ENCODE measurements around the gene CASK.
A peak's percentile ranks its signal among the peaks of the same experiment; 100 is the strongest.

Gene CASK

GRCh38 chrX:41802958-41803357 is 120.4 kb downstream of the CASK start:
- TF ChIP-seq SUZ12 (IDR thresholded peaks at IDR 0.05) (no peak), LEF1 (IDR thresholded peaks at IDR 0.05; ENCODE audit: borderline replicate concordance) (no peak), HDGF (IDR thresholded peaks at IDR 0.05; ENCODE audit: borderline replicate concordance) (no peak)

DNA sequence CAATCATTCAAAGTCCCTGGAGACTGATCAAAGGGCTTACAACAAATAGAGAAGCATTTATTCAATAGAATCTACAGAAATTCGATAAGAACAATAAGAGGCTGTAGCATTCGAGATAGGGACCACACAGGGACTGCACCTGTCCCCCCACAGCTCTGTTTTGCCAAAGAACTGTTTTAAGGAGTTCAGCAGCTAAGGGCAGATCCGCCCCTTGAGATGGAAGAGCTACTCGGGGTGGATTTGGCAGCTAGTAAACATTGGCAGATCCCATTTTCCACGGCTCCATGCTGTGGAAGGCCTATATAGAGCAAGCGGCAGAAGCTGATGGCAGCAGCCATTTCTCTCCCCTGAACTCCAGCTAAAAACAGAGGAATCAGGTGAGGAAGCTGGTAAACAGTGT is 123.7 kb downstream of the CASK start:
- DNase-seq (ENCODE audit: extremely low spot score): no peak
- ChIA-PET CTCF (no interaction called here), POLR2A (no interaction called here)
- TF ChIP-seq SP1 (IDR thresholded peaks at IDR 0.05): no peak
- no peak for TF ChIP-seq LEF1 (IDR thresholded peaks at IDR 0.05; ENCODE audit: borderline replicate concordance)
- TF ChIP-seq PKNOX1 (IDR thresholded peaks at IDR 0.05): no peak
- no peak for TF ChIP-seq HDGF (IDR thresholded peaks at IDR 0.05; ENCODE audit: borderline replicate concordance)
- no peak for TF ChIP-seq NFRKB (IDR thresholded peaks at IDR 0.05)
- TF ChIP-seq TARDBP (IDR thresholded peaks at IDR 0.05): no peak
- no peak for TF ChIP-seq SUZ12 (IDR thresholded peaks at IDR 0.05)
- no peak for TF ChIP-seq FOXK2 (IDR thresholded peaks at IDR 0.05)
- TF ChIP-seq ZNF384 (IDR thresholded peaks at IDR 0.05): no peak
- no peak for TF ChIP-seq L3MBTL2 (conservative IDR thresholded peaks at IDR 0.05)
- TF ChIP-seq CTBP1 (IDR thresholded peaks at IDR 0.05; ENCODE audit: borderline replicate concordance): no peak

More at GRCh38 chrX:41802958-41803357, 120.4 kb downstream of the CASK start:
- ChIA-PET POLR2A (no interaction called here), CTCF (no interaction called here)
- DNase-seq (ENCODE audit: extremely low spot score): no peak

DNA sequence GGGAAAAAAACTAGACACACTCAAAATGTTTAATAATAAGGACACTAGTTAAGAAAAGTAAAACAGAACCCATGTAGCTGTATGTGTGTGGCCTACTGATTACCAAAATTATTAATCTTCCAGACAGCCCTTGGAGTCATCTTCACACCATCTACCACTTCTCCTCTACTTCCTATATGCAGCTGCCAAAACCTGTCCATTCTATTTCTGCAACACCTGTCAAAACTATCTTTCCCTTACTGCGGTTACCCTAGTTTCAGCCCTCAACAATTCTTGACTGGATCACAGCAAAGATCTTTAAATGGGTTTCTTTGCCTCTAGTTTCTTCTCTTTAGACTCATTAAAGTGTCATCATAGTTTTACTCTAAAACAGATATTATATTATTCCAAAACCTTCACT is 126.8 kb downstream of the CASK start:
- TF ChIP-seq SUZ12 (IDR thresholded peaks at IDR 0.05): no peak
- no peak for TF ChIP-seq TARDBP (IDR thresholded peaks at IDR 0.05)
- TF ChIP-seq FOXA1 (IDR thresholded peaks at IDR 0.05): no peak
- no peak for TF ChIP-seq ELF4 (IDR thresholded peaks at IDR 0.05)
- no peak for TF ChIP-seq ARNT (IDR thresholded peaks at IDR 0.05)
- no peak for TF ChIP-seq L3MBTL2 (conservative IDR thresholded peaks at IDR 0.05)
- TF ChIP-seq ZNF384 (IDR thresholded peaks at IDR 0.05): no peak
- TF ChIP-seq SP1 (IDR thresholded peaks at IDR 0.05): no peak
- TF ChIP-seq BHLHE40 (IDR thresholded peaks at IDR 0.05; ENCODE audit: borderline replicate concordance): no peak
- TF ChIP-seq FOXM1 (IDR thresholded peaks at IDR 0.05; ENCODE audit: borderline replicate concordance): no peak
- TF ChIP-seq FOXK2 (IDR thresholded peaks at IDR 0.05): no peak
- no peak for TF ChIP-seq CTBP1 (IDR thresholded peaks at IDR 0.05; ENCODE audit: borderline replicate concordance)
- no peak for TF ChIP-seq HDGF (IDR thresholded peaks at IDR 0.05; ENCODE audit: borderline replicate concordance)
- ChIA-PET POLR2A (no interaction called here), CTCF (no interaction called here)
- no peak for DNase-seq (ENCODE audit: extremely low spot score)

DNA sequence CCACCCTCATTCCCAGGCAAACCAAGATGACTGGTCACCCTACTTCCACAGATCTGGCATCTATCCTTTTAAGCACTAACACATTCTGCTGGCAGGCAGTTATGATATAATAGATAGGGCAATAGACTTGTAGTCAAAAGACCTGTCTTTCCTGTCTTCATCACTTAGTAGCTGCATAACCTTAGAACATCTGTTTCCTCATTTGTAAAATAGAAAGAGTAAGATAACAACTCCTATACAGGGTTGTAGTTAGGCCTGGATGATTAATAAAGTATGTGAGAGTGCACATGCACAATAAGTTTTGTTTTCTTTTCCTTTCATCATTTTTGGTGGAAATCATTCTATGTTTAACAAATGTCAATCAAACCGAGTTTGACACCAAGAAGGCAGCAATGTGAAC is 127.3 kb downstream of the CASK start:
- CTCF ChIA-PET: no interaction called here
- TF ChIP-seq NFRKB (IDR thresholded peaks at IDR 0.05) (no peak), BHLHE40 (IDR thresholded peaks at IDR 0.05; ENCODE audit: borderline replicate concordance) (no peak), ELF4 (IDR thresholded peaks at IDR 0.05) (no peak), PKNOX1 (IDR thresholded peaks at IDR 0.05) (no peak), SUZ12 (IDR thresholded peaks at IDR 0.05) (no peak), L3MBTL2 (conservative IDR thresholded peaks at IDR 0.05) (no peak)
- no peak for DNase-seq (ENCODE audit: extremely low spot score)
- POLR2A ChIA-PET: no interaction called here

DNA sequence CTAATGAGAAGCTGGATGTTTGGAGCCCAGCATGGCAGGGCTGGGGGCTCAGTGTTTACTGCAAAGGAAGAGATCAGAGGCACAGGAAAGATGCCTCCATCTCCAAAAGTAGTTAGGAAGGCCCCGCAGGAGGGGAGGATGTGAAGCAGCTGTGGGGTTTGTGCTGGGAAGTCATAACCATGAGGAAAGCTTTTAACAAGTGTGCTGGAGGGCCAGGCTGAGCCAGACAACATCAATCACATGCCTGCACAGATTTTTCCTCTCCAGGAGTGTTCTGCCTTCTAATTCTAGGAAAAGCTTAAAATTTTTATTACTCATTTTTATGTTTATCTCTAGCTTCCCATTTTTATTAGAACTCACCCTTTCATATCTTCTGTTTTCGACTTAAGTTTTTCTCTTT is 134.0 kb downstream of the CASK start:
- ChIA-PET CTCF (no interaction called here), POLR2A (no interaction called here)
- TF ChIP-seq TARDBP (IDR thresholded peaks at IDR 0.05) (no peak), NFRKB (IDR thresholded peaks at IDR 0.05) (no peak), CTBP1 (IDR thresholded peaks at IDR 0.05; ENCODE audit: borderline replicate concordance) (no peak), LEF1 (IDR thresholded peaks at IDR 0.05; ENCODE audit: borderline replicate concordance) (no peak)
- no peak for DNase-seq (ENCODE audit: extremely low spot score)

GRCh38 chrX:41785685-41786084 is 137.7 kb downstream of the CASK start:
- no peak for DNase-seq (ENCODE audit: extremely low spot score)
- ChIA-PET POLR2A (no interaction called here), CTCF (interaction anchor here (0.7 kb wide), 2 partner anchors 26 to 927 kb away, joined by 3 to 4 read pairs; no protein-coding TSS in a partner anchor)
- no peak for TF ChIP-seq TARDBP (IDR thresholded peaks at IDR 0.05)

DNA sequence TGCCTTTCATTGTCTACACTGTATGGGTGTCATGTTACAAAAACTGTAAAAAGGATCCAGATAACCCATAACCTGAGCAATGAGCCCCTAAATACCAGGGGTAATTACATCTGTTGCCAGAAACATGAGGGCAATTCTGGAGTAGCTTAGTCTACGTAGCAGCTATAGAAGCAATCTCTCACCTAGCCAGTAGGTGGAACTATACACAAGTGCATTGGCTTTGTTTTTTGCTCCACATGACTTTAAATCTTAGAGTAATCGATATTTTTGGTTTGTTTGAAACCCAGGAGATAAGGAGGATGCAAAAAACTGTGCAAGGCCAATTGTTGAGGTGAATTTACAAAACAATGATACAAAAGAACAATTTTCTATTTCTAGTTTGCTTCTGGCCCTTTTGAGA is 141.9 kb downstream of the CASK start:
- DNase-seq (ENCODE audit: extremely low spot score): peak; percentile 63
- POLR2A ChIA-PET: no interaction called here
- CTCF ChIA-PET: interaction anchor here (0.6 to 1.2 kb wide), 5 partner anchors 9 to 759 kb away, joined by 3 to 5 read pairs (median 3); no protein-coding TSS in a partner anchor
- TF ChIP-seq FOXA1 (IDR thresholded peaks at IDR 0.05) (no peak), FOXK2 (IDR thresholded peaks at IDR 0.05) (no peak), BHLHE40 (IDR thresholded peaks at IDR 0.05; ENCODE audit: borderline replicate concordance) (no peak), SP1 (IDR thresholded peaks at IDR 0.05) (no peak), SUZ12 (IDR thresholded peaks at IDR 0.05) (no peak), LEF1 (IDR thresholded peaks at IDR 0.05; ENCODE audit: borderline replicate concordance) (no peak), TARDBP (IDR thresholded peaks at IDR 0.05) (no peak), ARNT (IDR thresholded peaks at IDR 0.05) (no peak), L3MBTL2 (conservative IDR thresholded peaks at IDR 0.05) (no peak), NFRKB (IDR thresholded peaks at IDR 0.05) (no peak)

DNA sequence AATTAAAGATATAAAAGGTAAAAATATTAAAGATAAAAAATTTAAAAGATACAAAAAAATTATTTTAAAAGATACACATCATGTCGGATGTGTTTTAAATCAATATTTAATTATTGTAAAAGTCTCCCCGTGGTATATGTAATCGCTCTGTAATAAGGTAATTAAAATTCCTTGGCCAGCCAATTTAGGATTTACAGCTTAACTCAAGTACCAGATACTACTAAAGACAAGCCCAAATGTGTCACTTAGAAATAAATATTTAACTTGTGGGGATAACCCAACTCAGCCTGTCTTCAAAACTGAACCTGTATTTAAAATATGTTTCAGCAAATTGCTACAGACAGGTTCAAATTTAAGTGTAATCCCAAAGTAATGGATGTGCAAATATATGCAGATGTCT is 143.4 kb downstream of the CASK start:
- CTCF ChIA-PET: no interaction called here
- DNase-seq (ENCODE audit: extremely low spot score): no peak
- TF ChIP-seq PKNOX1 (IDR thresholded peaks at IDR 0.05): no peak
- no peak for TF ChIP-seq ELF4 (IDR thresholded peaks at IDR 0.05)
- TF ChIP-seq HDGF (IDR thresholded peaks at IDR 0.05; ENCODE audit: borderline replicate concordance): no peak
- no peak for TF ChIP-seq LEF1 (IDR thresholded peaks at IDR 0.05; ENCODE audit: borderline replicate concordance)
- no peak for TF ChIP-seq L3MBTL2 (conservative IDR thresholded peaks at IDR 0.05)
- no peak for TF ChIP-seq SUZ12 (IDR thresholded peaks at IDR 0.05)
- no peak for TF ChIP-seq SP1 (IDR thresholded peaks at IDR 0.05)
- no peak for TF ChIP-seq FOXM1 (IDR thresholded peaks at IDR 0.05; ENCODE audit: borderline replicate concordance)
- TF ChIP-seq ZNF384 (IDR thresholded peaks at IDR 0.05): no peak
- no peak for TF ChIP-seq FOXA1 (IDR thresholded peaks at IDR 0.05)
- TF ChIP-seq FOXK2 (IDR thresholded peaks at IDR 0.05): no peak
- TF ChIP-seq BHLHE40 (IDR thresholded peaks at IDR 0.05; ENCODE audit: borderline replicate concordance): no peak
- TF ChIP-seq CTBP1 (IDR thresholded peaks at IDR 0.05; ENCODE audit: borderline replicate concordance): no peak
- no peak for TF ChIP-seq NFRKB (IDR thresholded peaks at IDR 0.05)
- no peak for TF ChIP-seq TARDBP (IDR thresholded peaks at IDR 0.05)
- no peak for TF ChIP-seq ARNT (IDR thresholded peaks at IDR 0.05)
- POLR2A ChIA-PET: no interaction called here
